Activated T-helper 2 cell treated with anti-CD3 and anti-CD28 coated beads, Interferon-gamma antibody, Interleukin-2, Interleukin-4, amounts not matched to agents 10 μg/mL and 5 μg/mL and 100 μg/mL, durations not matched to agents 14 hours and 24 hours and 36 hours (primary cell): Measurements from ENCODE around the gene LRRC4B. TPM values are rescaled to one million over a fixed set of nuclear protein-coding genes. Genes with fewer than 3 reads are reported as not detected.

Source experiments
- DNase-seq: peaks from one replicate; pipeline ENCODE4 v3.0.0; 2021; ENCODE audit warnings: low spot score
- H3K27ac Mint-ChIP-seq: one replicate; pipeline ENCODE4 v1.8.0; 2021; ENCODE audit warnings: mixed read lengths
- H3K27me3 Mint-ChIP-seq: one replicate; pipeline ENCODE4 v1.8.0; 2021; ENCODE audit warnings: low read depth, mixed read lengths
- H3K36me3 Mint-ChIP-seq: one replicate; pipeline ENCODE4 v1.8.0; 2021; ENCODE audit warnings: low read depth, mixed read lengths
- H3K4me1 Mint-ChIP-seq: one replicate; pipeline ENCODE4 v1.8.0; 2021; ENCODE audit warnings: low read depth, mixed read lengths
- H3K4me3 Mint-ChIP-seq: one replicate; pipeline ENCODE4 v1.8.0; 2021; ENCODE audit warnings: low read depth, mild to moderate bottlenecking, moderate library complexity, mixed read lengths
- H3K9me3 Mint-ChIP-seq: one replicate; pipeline ENCODE4 v1.8.0; 2021; ENCODE audit warnings: mixed read lengths
- intact Hi-C: fragments of 100-400 bp; cut with micrococcal nuclease; formaldehyde crosslinking; loops from one replicate; pipeline ENCODE4 v1.15.1; 2023
- total RNA-seq: library from RNA; stranded (reverse); gene quantifications from 2 replicates; pipeline ENCODE4 v1.2.3, GENCODE V29; 2022

LRRC4B gene
- total RNA-seq, 1 donor from 2014 or later: not detected

DNA sequence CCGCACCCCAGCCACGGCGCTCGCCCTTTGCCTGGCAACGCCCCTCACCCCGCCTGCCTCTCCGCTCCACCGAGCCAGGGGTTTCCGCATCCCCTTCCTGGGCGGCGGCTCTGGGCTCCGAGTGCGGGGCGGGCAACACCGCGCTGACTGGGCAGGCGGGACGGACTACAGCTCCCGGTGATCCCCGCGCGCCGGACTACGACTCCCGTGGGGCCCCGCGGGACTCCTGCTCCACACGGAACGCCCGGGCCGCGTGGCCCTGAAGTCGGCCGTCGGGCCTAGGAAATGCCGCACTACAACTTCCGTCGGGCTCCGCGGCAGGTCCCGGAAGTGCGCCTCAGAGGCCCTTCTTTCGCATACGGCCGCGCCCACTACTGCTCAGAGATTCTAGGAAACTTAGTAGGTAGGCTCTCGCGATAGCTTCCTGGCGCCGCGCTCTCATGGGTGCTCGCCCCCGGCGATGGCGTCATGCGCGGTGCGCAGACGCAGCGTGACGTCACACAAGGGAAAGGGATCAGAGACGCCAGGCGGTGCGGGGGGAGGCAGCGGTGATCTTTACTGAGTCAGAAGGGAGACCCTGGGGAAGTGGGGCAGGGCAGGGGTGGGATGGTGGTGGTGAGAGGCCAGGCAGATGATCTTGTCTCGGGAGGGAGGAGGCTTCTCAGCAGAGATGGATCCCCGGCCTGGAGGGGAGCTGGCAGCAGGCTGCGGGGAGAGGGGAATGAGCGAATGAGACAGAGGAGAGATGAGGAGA, 57.0 kb downstream of the LRRC4B start, which contains the start of gene JOSD2:
Gene JOSD2, minus strand, starts transcription at position 123 of the 754 bp plus-strand sequence. CDS start 760 bp downstream, outside the sequence.
- Mint-ChIP-seq H3K4me1 (peaks cover 9% of the 10 kb centered on the region), H3K9me3 (no peaks in the 10 kb centered on the region), H3K27ac (peak within 1 kb of the TSS; percentile 97), H3K4me3 (peak within 1 kb of the TSS; percentile 90), H3K36me3 (peaks cover 12% of the 10 kb centered on the region), H3K27me3 (no peaks in the 10 kb centered on the region)
- peak; percentile 97 for DNase-seq
- intact Hi-C loops: loop anchor here (1.0 to 10.0 kb wide), 6 partner anchors 35 to 598 kb away; partner anchors contain the start of genes CTU1, EMC10, GARIN5A and NR1H2

DNA sequence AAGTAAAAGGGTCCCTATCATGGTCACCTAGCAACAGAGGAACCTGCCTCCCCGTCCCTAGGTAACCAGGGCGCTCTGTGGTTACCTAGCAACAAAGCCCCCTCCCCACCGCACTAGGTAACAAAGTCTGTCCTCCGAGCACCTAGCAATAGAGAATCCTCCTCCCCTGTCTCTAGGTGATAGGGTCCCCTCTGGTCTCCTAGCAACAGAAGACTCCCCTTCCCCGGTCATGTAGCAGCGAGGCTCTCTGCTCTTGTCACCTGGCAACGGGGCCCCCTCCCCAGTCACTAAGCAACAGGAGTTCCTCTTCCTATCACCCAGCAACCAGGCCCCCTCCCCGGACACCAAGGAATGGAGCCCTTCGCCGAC, 57.6 kb downstream of the LRRC4B start:
- no peaks in the 10 kb centered on the region for H3K9me3 Mint-ChIP-seq
- H3K4me1 Mint-ChIP-seq: peaks cover 9% of the 10 kb centered on the region
- H3K4me3 Mint-ChIP-seq: peak overlapping the region; percentile 90
- H3K27me3 Mint-ChIP-seq: no peaks in the 10 kb centered on the region
- peaks cover 12% of the 10 kb centered on the region for H3K36me3 Mint-ChIP-seq
- intact Hi-C loops: loop anchor here (1.0 to 10.0 kb wide), 6 partner anchors 34 to 598 kb away; partner anchors contain the start of genes CTU1, EMC10, GARIN5A and NR1H2
- no peak for DNase-seq
- H3K27ac Mint-ChIP-seq: peak overlapping the region; percentile 97

DNA sequence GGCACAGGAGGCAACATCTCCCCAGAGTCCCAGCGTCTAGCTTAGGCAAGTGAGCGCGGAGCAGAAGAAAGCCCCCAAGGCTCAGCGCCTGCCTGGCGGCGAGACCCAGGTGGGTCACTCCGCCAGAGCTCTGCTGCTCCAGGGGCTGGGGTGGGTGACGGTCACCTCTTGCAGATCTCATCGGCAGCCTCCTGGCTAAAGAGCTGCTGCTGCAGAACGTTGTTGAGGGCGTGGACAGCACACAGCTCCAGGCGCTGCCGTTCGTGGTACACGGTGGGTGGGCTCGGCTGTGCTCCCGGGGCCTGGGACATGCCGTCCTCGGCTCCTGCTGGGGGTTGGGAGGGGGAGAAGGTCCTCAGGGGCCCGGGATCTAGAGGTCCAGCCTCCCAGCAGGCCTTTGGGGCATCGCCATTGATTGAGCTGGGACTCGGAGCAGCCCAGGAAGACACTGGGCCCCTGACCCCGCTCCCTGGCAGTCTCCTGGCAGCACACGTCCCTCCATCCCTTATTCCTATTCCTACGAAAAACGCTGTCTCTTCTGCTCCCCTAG, 58.0 kb downstream of the LRRC4B start:
- peak overlapping the region; percentile 90 for H3K4me3 Mint-ChIP-seq
- intact Hi-C loops: loop anchor here (2.0 to 10.0 kb wide), 3 partner anchors 125 to 599 kb away; partner anchors contain the start of genes CTU1 and POLD1
- H3K27me3 Mint-ChIP-seq: no peaks in the 10 kb centered on the region
- DNase-seq: no peak
- H3K27ac Mint-ChIP-seq: peak overlapping the region; percentile 97
- no peaks in the 10 kb centered on the region for H3K9me3 Mint-ChIP-seq
- peaks cover 12% of the 10 kb centered on the region for H3K36me3 Mint-ChIP-seq
- H3K4me1 Mint-ChIP-seq: peaks cover 9% of the 10 kb centered on the region

DNA sequence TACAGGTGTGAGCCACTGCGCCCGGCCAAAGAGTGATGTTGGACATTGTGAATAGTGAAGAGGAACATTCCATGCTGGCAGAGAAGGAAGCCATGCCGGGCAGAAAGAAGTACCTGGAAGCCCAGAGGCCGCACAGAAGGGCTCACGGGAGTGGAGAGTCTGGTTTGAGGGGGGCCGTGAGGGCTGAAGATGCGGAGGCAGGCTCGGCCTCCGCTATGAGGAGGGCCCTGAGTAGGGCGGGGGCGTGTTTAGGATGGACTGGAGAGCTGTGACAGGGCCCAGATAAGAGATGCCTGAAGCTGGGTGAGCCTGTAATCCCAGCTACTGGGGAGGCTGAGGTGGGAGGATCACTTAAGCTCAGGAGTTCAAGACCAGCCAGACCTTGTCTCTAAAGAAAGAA, 58.9 kb downstream of the LRRC4B start:
- intact Hi-C loops: no loop called here
- no peaks in the 10 kb centered on the region for H3K9me3 Mint-ChIP-seq
- peak overlapping the region; percentile 69 for H3K27ac Mint-ChIP-seq
- DNase-seq: no peak
- H3K36me3 Mint-ChIP-seq: peaks cover 12% of the 10 kb centered on the region
- H3K27me3 Mint-ChIP-seq: no peaks in the 10 kb centered on the region
- H3K4me3 Mint-ChIP-seq: peak overlapping the region; percentile 70
- H3K4me1 Mint-ChIP-seq: peaks cover 9% of the 10 kb centered on the region

DNA sequence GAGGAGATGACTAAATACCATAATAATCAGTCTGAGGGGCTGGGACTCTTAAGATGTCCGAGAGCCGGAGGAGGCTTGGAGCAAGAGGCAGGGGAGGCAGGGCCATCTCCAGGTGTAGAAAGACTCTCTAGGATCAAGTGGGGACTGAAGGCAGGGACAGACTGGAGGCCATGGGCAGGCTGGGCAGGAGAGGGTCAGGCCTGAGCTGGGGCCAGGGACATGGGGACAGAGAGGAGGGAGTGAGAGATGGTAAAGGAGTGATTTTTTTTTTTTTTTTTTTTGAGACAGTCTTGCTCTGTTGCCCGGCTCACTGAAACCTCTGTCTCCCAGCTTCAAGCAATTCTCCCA, 59.4 kb downstream of the LRRC4B start:
- intact Hi-C loops: no loop called here
- DNase-seq: no peak
- H3K27ac Mint-ChIP-seq: peak overlapping the region; percentile 66
- H3K9me3 Mint-ChIP-seq: no peaks in the 10 kb centered on the region
- peaks cover 9% of the 10 kb centered on the region for H3K4me1 Mint-ChIP-seq
- peak overlapping the region; percentile 51 for H3K4me3 Mint-ChIP-seq
- H3K36me3 Mint-ChIP-seq: peaks cover 12% of the 10 kb centered on the region
- no peaks in the 10 kb centered on the region for H3K27me3 Mint-ChIP-seq

DNA sequence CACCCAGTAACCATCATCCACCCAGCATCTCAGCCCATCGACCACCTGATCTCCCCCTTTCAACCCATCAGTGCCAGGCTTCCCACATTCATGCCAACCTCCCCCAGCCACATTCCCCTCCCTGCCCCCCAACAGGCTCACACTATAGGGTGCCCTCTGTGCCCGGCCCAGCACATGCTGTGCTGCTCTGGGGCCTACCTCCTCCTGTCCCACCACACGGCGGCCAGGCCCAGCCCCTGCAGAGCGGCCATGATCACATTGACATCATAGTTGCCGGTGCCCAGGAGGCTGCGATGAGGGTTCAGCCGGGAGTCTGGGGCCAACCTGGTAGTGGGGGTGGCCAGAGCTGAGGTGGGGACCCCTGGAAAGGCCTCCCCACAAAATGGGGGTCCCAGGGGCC, 60.9 kb downstream of the LRRC4B start:
- no peak overlapping the region for H3K4me3 Mint-ChIP-seq
- intact Hi-C loops: no loop called here

DNA sequence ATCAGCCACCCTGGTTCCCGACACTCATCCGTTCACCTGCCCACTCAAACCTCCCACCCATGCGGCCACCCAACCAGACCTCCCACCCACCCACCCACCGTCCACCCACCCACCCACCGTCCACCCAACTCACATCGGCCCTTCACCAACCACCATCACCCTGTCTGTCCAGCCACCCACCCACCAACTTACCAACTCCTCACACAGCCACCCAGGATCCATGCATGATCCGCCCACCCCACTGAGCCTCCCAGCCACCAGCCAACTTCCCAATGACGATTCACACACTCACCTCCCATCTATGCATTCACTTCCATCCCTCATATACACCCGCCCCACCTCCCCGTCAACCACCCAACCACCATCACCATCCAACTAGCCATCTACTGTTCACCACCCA, 61.5 kb downstream of the LRRC4B start:
- Mint-ChIP-seq H3K9me3 (no peaks in the 10 kb centered on the region), H3K27me3 (no peaks in the 10 kb centered on the region), H3K27ac (no peak overlapping the region), H3K36me3 (peaks cover 12% of the 10 kb centered on the region), H3K4me3 (no peak overlapping the region), H3K4me1 (peaks cover 9% of the 10 kb centered on the region)
- DNase-seq: no peak
- intact Hi-C loops: no loop called here

More for the DNA sequence above, 60.9 kb downstream of the LRRC4B start:
- DNase-seq: no peak
- Mint-ChIP-seq H3K4me1 (peaks cover 9% of the 10 kb centered on the region), H3K9me3 (no peaks in the 10 kb centered on the region), H3K27me3 (no peaks in the 10 kb centered on the region), H3K36me3 (peaks cover 12% of the 10 kb centered on the region), H3K27ac (no peak overlapping the region)

DNA sequence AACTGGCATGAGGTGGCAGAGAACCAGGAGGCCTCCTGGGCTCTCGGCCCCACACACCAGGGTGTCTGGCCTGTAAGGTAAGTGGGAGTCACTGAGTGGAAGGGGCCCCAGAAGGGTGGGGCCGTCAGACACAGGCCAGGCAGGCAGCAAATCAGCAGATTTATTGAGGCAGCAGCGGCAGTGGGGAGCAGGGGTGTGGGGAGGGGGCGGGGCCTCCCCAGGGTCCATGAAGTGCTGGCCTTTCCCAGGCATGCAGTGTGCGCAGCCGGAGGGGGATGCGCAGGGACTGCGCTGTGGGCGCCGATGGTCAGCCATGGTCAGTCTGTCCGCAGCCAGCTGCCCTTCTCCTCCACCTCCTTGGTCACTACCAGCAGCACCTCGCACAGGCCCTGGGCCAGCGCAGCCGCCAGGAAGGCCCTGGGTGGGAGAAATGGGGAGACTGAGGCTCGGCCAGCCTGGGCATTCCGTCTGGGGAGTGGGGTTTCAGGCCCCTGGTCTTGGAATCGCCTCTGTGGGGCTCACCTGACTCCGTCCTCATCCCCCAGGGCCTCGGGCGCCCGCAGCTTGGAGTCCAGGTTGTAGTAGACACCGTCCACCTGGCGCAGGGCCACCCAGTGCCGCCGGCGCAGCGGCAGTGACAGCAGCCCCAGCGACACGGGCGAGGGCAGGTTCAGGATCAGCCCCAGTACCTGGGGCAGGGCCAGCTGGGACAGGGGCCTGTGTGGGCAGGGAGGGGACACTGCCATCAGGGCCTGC, 62.2 kb downstream of the LRRC4B start:
- H3K27me3 Mint-ChIP-seq: no peaks in the 10 kb centered on the region
- no peak overlapping the region for H3K4me3 Mint-ChIP-seq
- H3K9me3 Mint-ChIP-seq: no peaks in the 10 kb centered on the region
- H3K27ac Mint-ChIP-seq: no peak overlapping the region
- peaks cover 6% of the 10 kb centered on the region for H3K4me1 Mint-ChIP-seq
- peaks cover 12% of the 10 kb centered on the region for H3K36me3 Mint-ChIP-seq
- intact Hi-C loops: no loop called here
- DNase-seq: no peak

DNA sequence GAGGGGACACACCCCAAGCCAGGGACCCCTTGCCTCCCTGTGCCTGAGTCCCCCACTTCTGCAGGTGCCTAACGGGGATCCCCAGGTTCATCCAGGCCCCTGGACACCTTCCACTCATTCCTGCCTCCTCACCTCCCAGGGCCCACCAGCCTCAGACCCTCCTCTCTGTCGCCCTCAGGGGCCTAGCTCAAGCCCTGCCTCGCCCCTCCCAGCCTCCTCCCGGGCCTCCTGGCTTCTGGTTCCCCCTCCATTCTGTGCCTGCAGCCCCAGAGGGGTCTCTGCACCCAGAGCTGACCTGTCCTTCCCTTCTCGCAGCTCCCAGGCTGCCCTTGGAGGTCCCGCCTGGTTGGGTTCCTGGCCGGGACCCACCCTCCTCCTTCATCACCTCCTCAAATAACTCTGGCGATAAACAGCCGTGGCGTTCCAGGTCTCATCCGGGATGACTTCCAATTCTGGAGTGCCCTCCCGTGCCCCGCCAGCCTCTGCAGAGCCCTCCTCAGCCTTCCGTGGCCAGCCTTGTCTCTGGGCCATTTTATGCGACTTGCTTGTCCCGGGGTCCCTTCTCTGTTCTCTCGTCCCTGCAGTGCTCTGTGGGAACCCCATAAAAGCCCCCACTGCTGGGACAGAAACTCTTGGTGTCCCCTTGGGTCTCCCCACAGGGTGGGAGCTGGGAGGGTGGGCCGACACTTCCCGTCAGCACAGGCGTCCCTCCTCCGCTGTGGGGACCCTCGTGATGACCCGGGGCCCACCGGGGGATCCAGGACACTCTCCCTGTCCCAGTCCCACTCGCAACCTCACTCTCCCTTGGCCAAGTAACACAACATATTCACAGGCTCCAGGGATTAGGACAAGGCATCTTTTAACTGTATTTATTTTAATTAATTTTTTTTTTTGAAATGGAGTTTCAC, 66.4 kb downstream of the LRRC4B start:
- H3K27me3 Mint-ChIP-seq: no peaks in the 10 kb centered on the region
- H3K27ac Mint-ChIP-seq: no peak overlapping the region
- H3K4me3 Mint-ChIP-seq: no peak overlapping the region
- H3K36me3 Mint-ChIP-seq: no peaks in the 10 kb centered on the region
- no peaks in the 10 kb centered on the region for H3K4me1 Mint-ChIP-seq
- H3K9me3 Mint-ChIP-seq: no peaks in the 10 kb centered on the region
- no peak for DNase-seq
- intact Hi-C loops: no loop called here

DNA sequence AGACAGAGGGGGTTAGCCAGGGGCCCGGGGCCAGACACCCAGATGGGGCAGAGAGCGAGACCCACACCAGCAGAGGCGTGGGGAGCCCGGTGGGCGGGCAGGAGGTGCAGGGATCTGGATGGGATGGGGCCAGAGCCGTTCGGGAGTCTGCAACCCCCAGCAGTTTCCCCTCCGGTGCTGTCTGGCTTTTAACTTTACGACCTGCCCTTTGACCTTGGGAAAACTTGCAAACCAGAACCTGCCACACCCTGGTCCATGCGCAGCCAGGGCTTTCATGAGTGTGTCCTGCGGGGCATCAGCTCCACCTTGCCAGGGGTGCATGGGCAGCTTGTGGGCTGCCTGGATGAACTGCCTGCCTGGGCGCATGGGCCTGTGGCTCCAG, 67.1 kb downstream of the LRRC4B start:
- no peaks in the 10 kb centered on the region for H3K36me3 Mint-ChIP-seq
- H3K27me3 Mint-ChIP-seq: no peaks in the 10 kb centered on the region
- no peak overlapping the region for H3K27ac Mint-ChIP-seq
- intact Hi-C loops: no loop called here
- no peak overlapping the region for H3K4me3 Mint-ChIP-seq
- no peak for DNase-seq
- no peaks in the 10 kb centered on the region for H3K4me1 Mint-ChIP-seq
- H3K9me3 Mint-ChIP-seq: no peaks in the 10 kb centered on the region

DNA sequence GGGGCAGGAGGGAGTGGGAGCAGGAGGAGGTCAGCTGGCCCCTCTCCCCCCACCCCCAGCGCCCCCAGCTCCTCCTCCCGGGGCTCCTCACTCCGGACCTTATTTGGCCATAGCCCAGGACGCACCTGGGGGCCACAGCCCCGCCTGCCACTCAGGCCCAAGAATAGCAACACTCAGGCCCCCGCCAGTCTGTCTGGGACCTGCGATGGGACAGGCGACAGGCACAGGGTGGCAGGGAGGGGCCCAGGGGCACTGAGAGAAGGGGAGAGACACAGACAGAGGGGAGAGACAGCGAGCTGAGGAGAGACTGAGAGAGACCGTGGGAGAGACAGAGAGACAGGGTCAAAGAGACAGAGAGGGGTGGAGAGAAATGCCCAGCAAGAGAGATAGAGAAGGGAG, 67.5 kb downstream of the LRRC4B start:
- intact Hi-C loops: no loop called here
- DNase-seq: no peak
- no peak overlapping the region for H3K27ac Mint-ChIP-seq
- no peak overlapping the region for H3K4me3 Mint-ChIP-seq
- no peaks in the 10 kb centered on the region for H3K4me1 Mint-ChIP-seq
- H3K36me3 Mint-ChIP-seq: no peaks in the 10 kb centered on the region
- H3K27me3 Mint-ChIP-seq: no peaks in the 10 kb centered on the region
- no peaks in the 10 kb centered on the region for H3K9me3 Mint-ChIP-seq

DNA sequence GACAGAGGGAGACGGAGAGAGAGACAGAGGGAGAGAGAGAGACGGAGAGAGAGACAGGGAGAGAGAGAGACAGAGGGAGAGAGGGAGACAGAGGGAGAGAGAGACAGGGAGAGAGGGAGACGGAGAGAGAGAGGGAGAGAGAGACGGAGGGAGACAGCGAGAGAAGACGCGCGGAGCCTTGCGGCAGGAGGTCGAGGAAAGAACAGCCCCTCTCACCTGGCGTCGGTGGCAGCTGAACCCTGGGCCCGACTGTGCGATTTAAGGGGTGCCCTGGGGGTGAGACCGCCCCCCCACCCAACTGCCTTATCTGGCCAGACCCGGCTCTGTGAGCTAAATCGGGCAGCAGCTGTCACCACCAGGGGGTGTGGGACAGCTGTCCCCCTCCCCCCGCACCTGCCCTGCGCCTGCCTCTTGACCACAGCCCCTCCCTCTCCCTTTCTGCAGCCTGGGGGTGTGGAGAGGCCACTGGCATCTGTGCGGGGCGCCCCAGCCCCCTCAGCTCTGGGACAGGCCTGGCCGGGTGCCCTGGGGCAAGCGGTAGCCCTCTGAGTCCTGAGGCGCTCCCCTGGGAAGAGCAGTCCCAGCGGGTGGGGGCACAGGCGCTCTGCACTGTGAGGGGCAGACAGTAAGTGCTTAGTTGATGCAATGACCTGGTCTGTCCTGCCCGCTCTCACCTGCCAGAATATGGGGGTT, 68.0 kb downstream of the LRRC4B start:
- H3K4me1 Mint-ChIP-seq: no peaks in the 10 kb centered on the region
- H3K27ac Mint-ChIP-seq: no peak overlapping the region
- no peaks in the 10 kb centered on the region for H3K36me3 Mint-ChIP-seq
- H3K9me3 Mint-ChIP-seq: no peaks in the 10 kb centered on the region
- DNase-seq: no peak
- intact Hi-C loops: no loop called here
- H3K4me3 Mint-ChIP-seq: no peak overlapping the region
- H3K27me3 Mint-ChIP-seq: no peaks in the 10 kb centered on the region
